NCI-H2107 (cell line): ENCODE results near the gene TNFRSF4.
"Not testable (repeated sequence)": the region's sequence is repeated elsewhere in the genome, so short reads cannot be mapped to it uniquely, and the experiment has no call there.

Experiments used
- DNase-seq: peaks from one replicate; lab custom pipeline; 2025; lab: John Stamatoyannopoulos, UW

TNFRSF4 gene

GRCh38 chr1:1213345-1214265 is at the start of gene TNFRSF4:
TSS of gene TNFRSF4 (minus strand) at chr1:1214153. CDS start at chr1:1214127, 26 bp downstream.
- DNase-seq = no peak

- DNase-seq = no peak
Measured at GRCh38 chr1:1262758-1263157, 48.8 kb upstream of the TNFRSF4 start.

DNA sequence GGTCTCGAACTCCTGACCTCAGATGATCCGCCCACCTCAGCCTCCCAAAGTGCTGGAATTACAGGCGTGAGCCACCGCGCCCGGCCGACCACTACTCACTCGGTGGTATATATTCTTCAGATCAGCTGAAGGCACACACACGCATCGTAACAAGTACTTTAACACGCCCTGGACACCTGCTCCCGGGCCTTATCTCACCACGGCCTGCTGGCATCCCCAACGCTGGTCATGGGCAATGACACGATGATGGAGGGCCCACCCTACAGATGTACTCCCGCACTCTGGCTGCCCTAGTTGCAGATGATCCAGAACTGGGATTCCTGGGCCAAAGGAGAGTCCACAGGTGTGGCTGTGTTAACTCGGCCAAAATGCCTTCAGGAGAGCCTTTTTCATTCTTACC is 48.1 kb upstream of the TNFRSF4 start:
- DNase-seq = no peak

GRCh38 chr1:1260843-1261560 is 47.0 kb upstream of the TNFRSF4 start:
- no peak for DNase-seq

DNA sequence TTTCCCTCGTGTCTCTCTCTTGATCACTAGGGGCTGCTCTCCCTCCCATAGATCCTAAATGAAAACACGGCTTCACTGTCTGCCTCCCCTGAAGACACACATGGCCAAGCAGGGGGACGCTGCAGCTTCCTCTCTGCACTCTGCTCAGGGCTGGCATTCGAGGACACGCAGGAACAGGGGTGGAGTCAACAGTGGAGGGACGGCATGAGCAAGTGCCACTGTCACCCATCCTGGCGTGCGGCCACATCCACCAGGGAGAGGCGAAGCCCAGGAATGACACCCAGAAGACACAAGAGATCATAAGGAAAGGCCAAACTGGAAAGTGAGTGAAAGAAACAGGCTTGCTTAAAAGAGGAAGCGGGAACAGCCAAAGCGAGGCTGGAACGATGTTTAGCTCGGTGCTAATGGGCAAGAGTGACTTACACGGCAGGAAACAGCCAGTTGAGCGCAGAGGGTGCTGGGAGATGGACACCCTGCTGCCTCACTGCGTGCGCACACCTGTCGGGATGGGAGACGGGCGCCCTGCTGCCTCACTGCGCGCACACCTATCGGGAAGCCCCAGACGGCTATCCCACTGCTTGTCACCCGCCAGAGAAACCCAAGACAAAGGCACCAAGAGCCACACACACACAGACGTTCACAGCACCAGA is 46.1 kb upstream of the TNFRSF4 start:
- no peak for DNase-seq

DNA sequence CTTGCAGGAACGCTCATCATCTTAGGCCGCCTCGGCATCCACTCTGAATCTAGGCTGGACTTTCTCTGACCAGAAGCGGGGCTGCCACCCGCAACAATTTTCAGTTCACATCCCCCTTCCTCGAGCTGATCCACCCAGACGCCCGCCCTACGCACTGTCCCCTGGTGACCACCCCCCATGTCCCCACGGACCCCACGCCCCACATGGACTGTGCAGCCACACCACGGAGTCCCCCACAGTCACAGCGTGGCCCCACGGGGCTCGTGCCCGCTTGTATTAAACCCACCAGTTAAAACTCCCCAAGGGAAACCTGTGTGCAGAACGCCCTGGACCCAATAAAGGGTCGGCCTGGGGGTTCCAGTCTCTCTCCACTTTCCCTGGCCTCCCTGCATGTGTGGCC is 45.6 kb upstream of the TNFRSF4 start:
- DNase-seq = no peak

DNA sequence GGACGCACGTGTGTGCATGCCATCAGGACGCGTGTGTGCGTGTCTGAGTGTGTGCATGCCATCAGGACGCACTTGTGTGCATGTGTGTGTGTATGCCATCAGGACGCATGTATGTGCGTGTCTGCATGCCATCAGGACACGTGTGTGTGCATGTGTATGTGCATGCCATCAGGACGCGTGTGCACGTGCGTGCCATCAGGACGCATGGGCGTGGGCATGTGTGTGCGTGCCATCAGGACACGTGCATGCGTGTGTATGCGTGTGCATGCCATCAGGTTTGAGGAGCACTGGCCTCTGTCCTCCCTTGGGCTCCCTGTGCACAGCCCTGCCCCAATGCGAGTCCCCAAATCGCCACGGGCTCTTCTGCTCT is 45.2 kb upstream of the TNFRSF4 start:
- DNase-seq = no peak

- no peak for DNase-seq
Measured at GRCh38 chr1:1256956-1257871, 43.3 kb upstream of the TNFRSF4 start.

- no peak for DNase-seq
Measured at GRCh38 chr1:1255611-1256010, 41.7 kb upstream of the TNFRSF4 start.

- DNase-seq = no peak
Measured at GRCh38 chr1:1255078-1255477, 41.1 kb upstream of the TNFRSF4 start.

GRCh38 chr1:1254667-1254998 is 40.7 kb upstream of the TNFRSF4 start:
- DNase-seq = no peak

DNA sequence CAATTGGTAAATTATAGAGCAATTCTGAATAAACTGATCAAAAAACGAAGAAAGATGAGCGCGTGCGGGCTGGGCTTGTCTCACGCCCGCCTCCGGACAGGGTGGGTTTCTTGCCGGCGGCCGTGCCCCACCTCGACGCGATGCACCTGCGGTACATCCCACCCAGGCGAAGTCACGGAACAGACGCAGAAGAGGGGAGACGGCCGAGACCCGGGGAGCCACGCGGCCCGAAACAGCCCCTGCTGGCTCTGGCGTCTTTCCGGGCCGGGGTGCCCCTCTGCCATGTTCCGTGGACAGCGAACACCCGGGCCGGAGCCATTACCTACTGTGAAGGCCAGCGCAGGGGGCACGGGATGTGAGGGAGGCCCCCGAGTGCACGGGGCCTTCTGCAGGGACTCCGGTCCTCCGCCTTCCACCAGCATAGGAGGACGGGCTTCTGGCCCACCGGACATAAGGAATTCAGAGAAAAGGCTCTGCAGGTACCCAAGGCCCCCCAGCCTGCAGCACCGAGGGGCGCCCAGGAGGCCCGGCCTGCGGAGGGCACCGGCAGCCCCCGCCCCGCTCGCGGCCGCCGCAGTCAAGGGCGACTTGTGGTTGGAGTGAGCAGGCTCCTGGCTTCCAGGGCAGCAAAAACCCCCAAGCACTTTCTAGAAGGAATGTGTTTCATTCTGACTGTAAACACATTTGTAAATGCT is 40.2 kb upstream of the TNFRSF4 start:
- DNase-seq = no peak

DNA sequence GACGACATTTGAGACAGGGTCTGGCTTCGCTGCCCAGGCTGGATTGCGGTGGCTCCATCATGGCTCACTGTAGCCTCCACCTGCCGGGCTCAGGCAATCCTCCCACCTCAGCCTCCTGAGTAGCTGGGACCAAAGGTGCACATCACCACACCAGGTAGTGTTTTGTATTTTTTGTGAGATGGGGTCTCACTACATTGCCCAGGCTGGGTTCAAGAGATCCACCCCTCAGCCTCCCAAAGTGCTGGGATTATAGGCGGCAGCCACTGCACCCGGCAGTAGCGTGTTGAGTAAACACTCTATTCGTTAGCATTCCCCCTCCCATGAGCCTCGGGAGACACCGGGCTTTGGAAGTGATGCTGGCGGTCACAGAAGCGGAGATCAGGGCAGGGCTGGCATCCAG is 39.4 kb upstream of the TNFRSF4 start:
- no peak for DNase-seq

DNA sequence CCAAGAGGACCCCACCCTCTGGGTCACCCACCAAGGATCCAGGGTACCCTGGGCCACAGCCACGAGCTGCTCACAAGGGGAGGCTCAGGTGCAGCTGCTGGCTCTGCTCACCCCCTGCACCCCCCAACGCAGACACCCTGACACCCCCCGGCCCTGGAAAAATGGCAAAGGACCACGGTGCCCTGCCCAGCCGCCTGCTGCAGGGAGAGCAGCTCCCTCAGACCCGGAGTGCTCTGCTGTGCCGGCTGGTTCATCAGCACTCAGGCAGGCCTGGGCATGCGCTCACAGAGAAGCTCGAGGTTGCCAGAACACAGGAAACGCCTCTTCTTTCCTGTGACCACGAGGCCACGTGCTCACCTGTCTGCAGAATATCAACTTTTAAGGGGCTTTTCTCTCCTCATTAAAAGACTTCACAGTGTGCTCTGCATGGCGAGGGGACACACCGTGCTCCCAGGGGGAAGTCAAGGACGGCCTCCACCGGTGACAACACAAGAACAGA is 36.9 kb upstream of the TNFRSF4 start:
- DNase-seq = no peak

DNA sequence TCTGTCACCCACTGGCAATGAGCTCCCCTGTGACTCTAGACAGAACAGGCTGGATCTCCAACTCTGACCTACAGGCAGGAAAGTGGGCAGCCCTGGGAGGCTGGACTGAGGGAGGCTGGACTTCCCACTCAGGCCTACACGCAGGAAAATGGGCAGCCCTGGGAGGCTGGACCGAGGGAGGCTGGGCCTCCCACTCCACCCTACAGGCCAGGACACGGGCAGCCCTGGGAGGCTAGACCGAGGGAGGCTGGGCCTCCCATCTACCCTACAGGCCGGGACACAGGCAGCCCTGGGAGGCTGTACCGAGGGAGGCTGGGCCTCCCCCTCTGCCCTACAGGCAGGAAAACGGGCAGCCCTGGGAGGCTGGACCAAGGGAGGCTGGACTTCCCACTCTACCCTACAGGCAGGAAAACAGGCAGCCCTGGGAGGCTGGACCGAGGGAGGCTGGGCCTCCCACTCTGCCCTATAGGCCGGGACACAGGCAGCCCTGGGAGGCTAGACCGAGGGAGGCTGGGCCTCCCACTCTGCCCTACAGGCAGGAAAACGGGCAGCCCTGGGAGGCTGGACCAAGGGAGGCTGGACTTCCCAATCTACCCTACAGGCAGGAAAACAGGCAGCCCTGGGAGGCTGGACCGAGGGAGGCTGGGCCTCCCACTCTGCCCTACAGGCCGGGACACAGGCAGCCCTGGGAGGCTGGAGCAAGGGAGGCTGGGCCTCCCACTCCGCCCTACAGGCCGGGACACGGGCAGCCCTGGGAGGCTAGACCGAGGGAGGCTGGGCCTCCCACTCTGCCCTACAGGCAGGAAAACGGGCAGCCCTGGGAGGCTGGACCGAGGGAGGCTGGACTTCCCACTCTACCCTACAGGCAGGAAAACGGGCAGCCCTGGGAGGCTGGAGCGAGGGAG is 34.3 kb upstream of the TNFRSF4 start:
- DNase-seq = not testable (repeated sequence)

DNA sequence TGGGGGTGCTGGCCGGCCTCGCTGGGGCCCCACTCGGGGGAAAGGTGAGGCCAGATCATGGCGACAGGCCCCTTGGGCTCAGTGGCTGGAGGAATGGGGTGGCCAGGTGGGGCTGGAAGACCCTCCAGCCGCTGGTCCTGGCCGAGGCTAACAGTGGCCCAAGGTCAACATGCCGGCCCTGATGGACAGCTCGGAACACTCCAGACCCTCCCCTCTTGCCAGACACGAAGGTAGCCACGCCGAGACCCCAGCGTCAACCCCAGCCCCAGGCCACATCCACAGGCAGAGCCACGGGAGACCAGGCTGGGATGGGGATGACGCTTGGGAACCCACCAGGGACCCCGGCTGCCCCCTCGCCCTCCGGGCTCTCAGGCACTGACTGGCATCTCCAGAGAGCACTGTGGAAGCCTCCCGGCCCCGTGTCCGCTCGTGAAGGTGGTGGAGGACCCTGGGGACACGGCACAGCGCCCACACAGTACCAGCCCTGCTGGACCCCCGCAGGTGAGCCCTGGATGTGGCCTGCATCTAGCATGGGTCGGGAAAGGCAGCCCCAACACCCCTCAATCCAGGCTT is 33.5 kb upstream of the TNFRSF4 start:
- no peak for DNase-seq

DNA sequence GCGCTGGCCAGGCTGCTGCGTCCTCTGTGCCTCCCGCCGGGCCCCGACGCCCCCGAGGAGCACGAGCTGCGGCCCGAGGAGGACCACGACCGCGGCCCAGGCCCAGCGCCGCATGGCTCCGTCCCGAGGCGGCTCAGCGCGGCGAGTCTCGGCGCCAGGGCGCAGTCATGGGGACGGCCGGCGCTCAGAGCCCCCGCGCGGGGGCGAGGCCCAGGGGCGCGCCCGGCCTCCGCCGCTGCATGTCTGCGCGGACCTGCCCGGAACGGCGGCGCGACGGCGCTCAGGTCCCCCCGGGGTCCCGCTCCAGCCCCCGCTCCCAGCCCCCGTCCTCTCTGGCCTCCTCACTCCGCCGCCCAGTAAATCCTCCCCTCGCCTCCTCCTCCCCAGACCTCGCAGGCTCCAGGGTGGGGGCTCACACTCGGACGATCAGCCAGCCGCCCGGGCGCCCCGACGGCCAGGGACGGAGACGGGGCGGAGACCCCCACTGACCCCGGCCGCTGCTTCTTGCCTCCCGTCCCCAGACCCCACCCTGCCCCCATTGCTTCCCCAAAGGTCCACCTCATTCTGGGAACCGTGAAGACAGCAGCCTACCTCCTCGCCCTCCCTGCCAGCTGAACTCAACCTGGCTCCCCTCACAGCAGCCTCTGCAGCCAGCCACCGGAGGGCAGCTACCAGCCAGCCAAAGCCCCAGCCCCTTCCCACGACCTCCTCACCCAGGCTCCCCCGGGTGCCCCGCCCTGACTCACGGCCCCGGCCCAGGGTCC is 32.8 kb upstream of the TNFRSF4 start, which contains the start of gene C1QTNF12:
Gene C1QTNF12 (minus strand): TSS at position 146 of the 764 bp plus-strand sequence. CDS start 32 bp downstream, at position 114.
- no peak for DNase-seq

- DNase-seq = no peak
Measured at GRCh38 chr1:1245817-1246576, 32.0 kb upstream of the TNFRSF4 start.
